K562 (cell line): Measurements from ENCODE around the gene PROKR1. TPM values are rescaled to one million over a fixed set of nuclear protein-coding genes. Genes with fewer than 3 reads are reported as not detected.

Experiments
- ATAC-seq: fragments of 200-7000 bp; cut with Tn5 transposase; 3 replicates; pipeline ENCODE4 v1.9.1; 2020; ENCODE audit warnings: moderate library complexity
- BruUV-seq: library from RNA; stranded (reverse); fragments of 400-500 nt; replicated peaks from 2 replicates; lab custom pipeline; 2021; lab: Mats Ljungman, UMichigan
- CTCF ChIA-PET: fragments of 300-600 bp; formaldehyde crosslinking; extraction: SDS; loops from one replicate; lab custom pipeline; 2021; ENCODE audit warnings: low intra/inter-chr PET ratio; lab: Yijun Ruan, JAX
- POLR2A ChIA-PET: fragments of 300-600, 350-650 bp; sonication (Branson Sonifier 250); formaldehyde crosslinking; extraction: SDS; loops from one replicate; lab custom pipeline; 2021; ENCODE audit warnings: antibody characterized with exemption, inconsistent platforms; lab: Yijun Ruan, JAX
- DNase-seq, 4 experiments: peaks; one replicate each; pipeline versions ENCODE4 v3.0.0 to v3.0.0-alpha.2; 2011 to 2018; ENCODE audit warnings: low spot score in 3 of 4, mixed read lengths in 3 of 4; ENCODE audit errors: extremely low read depth in 1 of 4
- FAIRE-seq: peaks from 2 replicates; lab custom pipeline; 2011; peaks lifted over from hg19 to GRCh38; lab: Jason Lieb, UNC
- H2AFZ ChIP-seq: 2 replicates; pipeline ENCODE4 v1.6.0; 2011; ENCODE audit warnings: low read depth, low read length, control low read depth, inconsistent platforms
- H3K27ac ChIP-seq: fragments of 200-600 bp; 3 replicates; pipeline ENCODE4 v1.8.0; 2011; ENCODE audit warnings: low read depth, mild to moderate bottlenecking, control low read depth, inconsistent platforms, low read length, moderate library complexity, mixed read lengths; ENCODE audit errors: extremely low read depth
- H3K27me3 ChIP-seq, 2 experiments: fragments of 300-600 bp in 1 of 2; 2 replicates in 1 of 2; 3 replicates in 1 of 2; pipeline versions ENCODE4 v1.6.0 to v1.8.0; 2011; ENCODE audit warnings: inconsistent platforms in 2 of 2, low read length in 2 of 2, mild to moderate bottlenecking in 1 of 2, mixed read lengths in 1 of 2, moderate library complexity in 1 of 2; ENCODE audit not compliant: control insufficient read depth in 2 of 2, insufficient read depth in 2 of 2
- H3K36me3 ChIP-seq: fragments of 300-600 bp; 3 replicates; pipeline ENCODE4 v1.8.0; 2011; ENCODE audit warnings: mild to moderate bottlenecking, low read length, inconsistent platforms; ENCODE audit not compliant: control insufficient read depth, insufficient read depth
- H3K4me1 ChIP-seq, 2 experiments: fragments of 200-600 bp in 1 of 2; replicated peaks in 1 of 2; 2 replicates in 1 of 2; 3 replicates in 1 of 2; pipeline versions ENCODE4 v1.5.1 to v1.8.0; 2011; ENCODE audit warnings: inconsistent platforms in 2 of 2, low read length in 2 of 2, mild to moderate bottlenecking in 1 of 2, mixed read lengths in 1 of 2, moderate library complexity in 1 of 2; ENCODE audit not compliant: control insufficient read depth in 2 of 2, insufficient read depth in 2 of 2
- H3K4me2 ChIP-seq: 2 replicates; pipeline ENCODE4 v1.6.1; 2011; ENCODE audit warnings: low read length, control low read depth, inconsistent platforms, mixed read lengths; ENCODE audit not compliant: insufficient read depth
- H3K4me3 ChIP-seq: fragments of 200-600 bp; sonication (generic), shearing (Covaris generic); 2 replicates; pipeline ENCODE4 v1.5.1; 2016; ENCODE audit warnings: control low read depth, inconsistent platforms
- H3K79me2 ChIP-seq: fragments of 200-600 bp; 3 replicates; pipeline ENCODE4 v1.8.0; 2011; ENCODE audit warnings: low read length, inconsistent platforms; ENCODE audit not compliant: control insufficient read depth, insufficient read depth
- H3K9ac ChIP-seq, 2 experiments: 2 replicates each; pipeline versions ENCODE4 v1.6.0 to v1.6.1; 2011; ENCODE audit warnings: low read depth in 2 of 2, low read length in 2 of 2, control low read depth in 1 of 2, inconsistent platforms in 1 of 2, mild to moderate bottlenecking in 1 of 2, mixed read lengths in 1 of 2; ENCODE audit not compliant: insufficient read depth in 1 of 2
- H3K9me1 ChIP-seq: one replicate; pipeline ENCODE4 v1.6.0; 2011; ENCODE audit warnings: inconsistent platforms, mild to moderate bottlenecking, low read length, moderate library complexity; ENCODE audit not compliant: control insufficient read depth, insufficient read depth
- H3K9me3 ChIP-seq: replicated peaks from 2 replicates; pipeline ENCODE4 v1.5.1; 2011; ENCODE audit warnings: low read depth, low read length, inconsistent platforms; ENCODE audit not compliant: control insufficient read depth, insufficient read depth
- H4K20me1 ChIP-seq: replicated peaks from 2 replicates; pipeline ENCODE4 v1.6.1; 2011; ENCODE audit warnings: low read length, inconsistent platforms, mixed read lengths; ENCODE audit not compliant: control insufficient read depth, insufficient read depth
- MGA ChIP-seq: fragments of 450-650 bp; IDR thresholded peaks from 2 replicates; pipeline ENCODE4 v1.6.1; 2016; ENCODE audit warnings: mild to moderate bottlenecking, moderate library complexity
- ZNF583 ChIP-seq: fragments of 250-450 bp; sonication (Bioruptor Pico); IDR thresholded peaks from 2 replicates; pipeline ENCODE4 v1.4.0; 2020
- WGBS: fragments of 100-300 bp; shearing (Covaris generic); methylation state at CpG from one replicate; pipeline ENCODE4 v1.1.6; 2016; ENCODE audit warnings: low coverage, mixed read lengths; ENCODE audit not compliant: insufficient coverage; ENCODE audit errors: missing lambda C conversion rate; 5-methylcytosine and 5-hydroxymethylcytosine counted together
- in situ Hi-C: fragments of 300-500 bp; cut with MboI; formaldehyde crosslinking; loops from 4 replicates; pipeline ENCODE4 v1.15.0; 2018; ENCODE audit warnings: inconsistent platforms, mixed read lengths
- intact Hi-C: fragments of 100-400 bp; cut with micrococcal nuclease; formaldehyde crosslinking; loops from 2 replicates; pipeline ENCODE4 v1.14.2; 2022
- polyA plus RNA-seq, 8 experiments: library from polyadenylated mRNA; depleted of rRNA in 4 of 8; stranded (reverse) in 5 of 8; unstranded in 3 of 8; fragments of >200 nt; fragmentation: Nextera tagmentation in 2 of 8; fragmentation: Illumina TruSeq in 1 of 8; extraction: Ambion mirVana in 2 of 8; extraction: Trizol in 1 of 8; gene quantifications; 2 replicates each; pipeline versions ENCODE4 v1.2.1 to v1.2.3, GENCODE V29; 2011 to 2014; ENCODE audit warnings: inconsistent platforms in 1 of 8, missing spikeins in 1 of 8
- total RNA-seq, 7 experiments: library from RNA; depleted of rRNA in 6 of 7; stranded (reverse); fragments of >200 nt in 6 of 7; fragmentation: Illumina TruSeq in 2 of 7; extraction: Trizol in 2 of 7; gene quantifications; 2 replicates each; pipeline versions ENCODE4 v1.2.1 to v1.2.3, GENCODE V29; 2011 to 2021; ENCODE audit warnings: low replicate concordance in 1 of 7
- TF ChIP-seq, protein P1 (sequence below), 2 experiments: IDR thresholded peaks in 1 of 2; conservative IDR thresholded peaks in 1 of 2; 2 replicates each; pipeline ENCODE4 v1.6.1; 2016; ENCODE audit warnings: low read depth in 2 of 2, mild to moderate bottlenecking in 1 of 2, missing compliant biosample characterization in 1 of 2, missing genetic modification characterization in 1 of 2, moderate library complexity in 1 of 2

The PROKR1 gene
- total and polyA plus RNA-seq, 9 of the 15 experiments (the other 6 are each of a cell fraction or from before 2014, with no cell fraction given) = 0.01 to 0.18 (median 0.09) TPM; not detected in 1

- POLR2A ChIA-PET = interaction anchor here (0.6 kb wide), 1 partner anchor 562 kb away, joined by 3 read pairs; no protein-coding TSS in a partner anchor
- 15% methylated on average over 7 of the region's 7 CpGs for WGBS
- TF ChIP-seq MGA (0 out of 2 replicates have a peak, but pooled peaks have one; percentile 15), ZNF583 (CRISPR knock-in tag) (no peak)
- TF ChIP-seq, protein P1, sequence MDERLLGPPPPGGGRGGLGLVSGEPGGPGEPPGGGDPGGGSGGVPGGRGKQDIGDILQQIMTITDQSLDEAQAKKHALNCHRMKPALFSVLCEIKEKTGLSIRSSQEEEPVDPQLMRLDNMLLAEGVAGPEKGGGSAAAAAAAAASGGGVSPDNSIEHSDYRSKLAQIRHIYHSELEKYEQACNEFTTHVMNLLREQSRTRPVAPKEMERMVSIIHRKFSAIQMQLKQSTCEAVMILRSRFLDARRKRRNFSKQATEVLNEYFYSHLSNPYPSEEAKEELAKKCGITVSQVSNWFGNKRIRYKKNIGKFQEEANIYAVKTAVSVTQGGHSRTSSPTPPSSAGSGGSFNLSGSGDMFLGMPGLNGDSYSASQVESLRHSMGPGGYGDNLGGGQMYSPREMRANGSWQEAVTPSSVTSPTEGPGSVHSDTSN (CRISPR knock-in tag; IDR thresholded peaks at IDR 0.05; ENCODE audit: low read depth) = no peak
- TF ChIP-seq, protein P1 (tag; conservative IDR thresholded peaks at IDR 0.05; ENCODE audit: low read depth) = 0 out of 2 replicates have a peak, but pooled peaks have one; percentile 9
Measured at GRCh38 chr2:68689553-68690537, 46.5 kb downstream of the PROKR1 start.

More at GRCh38 chr2:68689553-68690537, 46.5 kb downstream of the PROKR1 start:
- ATAC-seq (no peak), DNase-seq (no peak), FAIRE-seq (no peak)
- Histone ChIP-seq H4K20me1 (no peaks in the 10 kb centered on the region), H3K27me3 (no peaks in the 10 kb centered on the region), H2AFZ (peak overlapping the region; percentile 34; the same call in 1 of the 2 replicates), H3K4me2 (no peak overlapping the region), H3K9ac (no peak overlapping the region), H3K4me3 (no peak overlapping the region), H3K9me1 (no peaks in the 10 kb centered on the region), H3K79me2 (no peaks in the 10 kb centered on the region), H3K36me3 (no peaks in the 10 kb centered on the region), H3K27ac (no peak overlapping the region), H3K9me3 (no peaks in the 10 kb centered on the region), H3K4me1 (peaks cover 2 to 10% of the 10 kb centered on the region in 2 experiments; a peak in 4 of 5 replicates)
- CTCF ChIA-PET = no interaction called here
- in situ Hi-C loops = no loop called here
- BruUV-seq = no TSS peak
- intact Hi-C loops = no loop called here
